Cardiac muscle cell (in vitro differentiated cells and primary cell): ENCODE measurements around the gene FUT3. TPM values are rescaled to one million over a fixed set of nuclear protein-coding genes. Genes with fewer than 3 reads are reported as not detected.

Source experiments
- DNase-seq, 2 donors: peaks; one replicate each; pipeline versions ENCODE4 v3.0.0 to v3.0.0-alpha.2; 2010 to 2017; ENCODE audit warnings: low read depth in 1 of 2, low spot score in 1 of 2
- H3K27ac ChIP-seq: fragments of 200-600 bp; sonication (generic); 2 replicates; pipeline ENCODE4 v1.5.1; 2016
- H3K27me3 ChIP-seq: fragments of 200-600 bp; sonication (generic); 2 replicates; pipeline ENCODE4 v1.6.0; 2016; ENCODE audit warnings: control low read depth
- H3K36me3 ChIP-seq: fragments of 200-600 bp; sonication (generic); 2 replicates; pipeline ENCODE4 v1.5.1; 2016; ENCODE audit warnings: control low read depth
- H3K4me1 ChIP-seq: fragments of 200-600 bp; sonication (generic); 2 replicates; pipeline ENCODE4 v1.8.1; 2017; ENCODE audit warnings: low read depth, mild to moderate bottlenecking, mixed run types
- H3K4me3 ChIP-seq: fragments of 200-600 bp; sonication (generic); 2 replicates; pipeline ENCODE4 v1.5.1; 2016; ENCODE audit warnings: mild to moderate bottlenecking
- H3K9me3 ChIP-seq: fragments of 200-600 bp; sonication (generic); 2 replicates; pipeline ENCODE4 v1.5.1; 2017; ENCODE audit warnings: low read depth, mild to moderate bottlenecking, control low read depth
- polyA plus RNA-seq: library from polyadenylated mRNA; unstranded; fragments of >200 nt; fragmentation: Nextera tagmentation; extraction: Ambion mirVana; gene quantifications from 2 replicates; pipeline ENCODE4 v1.2.1, GENCODE V29; 2016
- total RNA-seq: library from RNA; depleted of rRNA; stranded (reverse); fragments of >200 nt; gene quantifications from 2 replicates; pipeline ENCODE4 v1.2.3, GENCODE V29; 2016
- TF ChIP-seq, protein P1 (sequence below): IDR thresholded peaks from 2 replicates; pipeline ENCODE4 v1.5.1; 2012; ENCODE audit warnings: low read depth, mild to moderate bottlenecking, low read length

FUT3 gene
- total and polyA plus RNA-seq, 2 experiments from 2014 or later, result 3.8 TPM; not detected in 1

DNA sequence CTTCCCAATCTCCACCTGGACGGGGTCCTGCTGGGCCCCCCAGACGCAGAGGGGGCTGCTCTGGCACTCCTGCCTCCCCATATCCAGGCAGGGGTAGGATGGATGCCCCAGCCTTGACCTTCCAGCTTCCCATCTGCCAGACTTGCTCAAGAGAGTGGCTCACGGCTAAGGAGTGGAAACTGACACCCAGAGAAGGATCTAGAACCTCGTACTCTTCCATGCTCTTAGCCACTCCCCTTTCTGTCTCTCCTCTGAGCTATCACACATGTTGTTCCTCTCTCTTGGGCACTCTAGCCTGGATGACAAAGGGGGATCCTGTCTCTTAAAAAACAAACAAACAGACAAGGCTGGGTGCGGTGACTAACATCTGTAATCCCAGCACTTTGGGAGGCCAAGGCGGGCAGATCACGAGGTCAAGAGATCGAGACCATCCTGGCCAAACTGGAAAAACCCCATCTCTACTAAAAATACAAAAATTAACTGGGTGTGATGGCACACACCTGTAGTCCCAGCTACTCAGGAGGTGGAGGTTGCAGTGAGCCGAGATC lies 31.2 kb upstream of the FUT3 start:
- peaks cover 8% of the 10 kb centered on the region for H3K4me1 ChIP-seq
- no peaks in the 10 kb centered on the region for H3K27me3 ChIP-seq
- TF ChIP-seq, protein P1, sequence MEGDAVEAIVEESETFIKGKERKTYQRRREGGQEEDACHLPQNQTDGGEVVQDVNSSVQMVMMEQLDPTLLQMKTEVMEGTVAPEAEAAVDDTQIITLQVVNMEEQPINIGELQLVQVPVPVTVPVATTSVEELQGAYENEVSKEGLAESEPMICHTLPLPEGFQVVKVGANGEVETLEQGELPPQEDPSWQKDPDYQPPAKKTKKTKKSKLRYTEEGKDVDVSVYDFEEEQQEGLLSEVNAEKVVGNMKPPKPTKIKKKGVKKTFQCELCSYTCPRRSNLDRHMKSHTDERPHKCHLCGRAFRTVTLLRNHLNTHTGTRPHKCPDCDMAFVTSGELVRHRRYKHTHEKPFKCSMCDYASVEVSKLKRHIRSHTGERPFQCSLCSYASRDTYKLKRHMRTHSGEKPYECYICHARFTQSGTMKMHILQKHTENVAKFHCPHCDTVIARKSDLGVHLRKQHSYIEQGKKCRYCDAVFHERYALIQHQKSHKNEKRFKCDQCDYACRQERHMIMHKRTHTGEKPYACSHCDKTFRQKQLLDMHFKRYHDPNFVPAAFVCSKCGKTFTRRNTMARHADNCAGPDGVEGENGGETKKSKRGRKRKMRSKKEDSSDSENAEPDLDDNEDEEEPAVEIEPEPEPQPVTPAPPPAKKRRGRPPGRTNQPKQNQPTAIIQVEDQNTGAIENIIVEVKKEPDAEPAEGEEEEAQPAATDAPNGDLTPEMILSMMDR, result no peak
- H3K4me3 ChIP-seq, result no peak overlapping the region
- H3K27ac ChIP-seq, result peak overlapping the region; percentile 78
- H3K9me3 ChIP-seq, result no peaks in the 10 kb centered on the region
- H3K36me3 ChIP-seq, result no peaks in the 10 kb centered on the region
- DNase-seq, result no peak

DNA sequence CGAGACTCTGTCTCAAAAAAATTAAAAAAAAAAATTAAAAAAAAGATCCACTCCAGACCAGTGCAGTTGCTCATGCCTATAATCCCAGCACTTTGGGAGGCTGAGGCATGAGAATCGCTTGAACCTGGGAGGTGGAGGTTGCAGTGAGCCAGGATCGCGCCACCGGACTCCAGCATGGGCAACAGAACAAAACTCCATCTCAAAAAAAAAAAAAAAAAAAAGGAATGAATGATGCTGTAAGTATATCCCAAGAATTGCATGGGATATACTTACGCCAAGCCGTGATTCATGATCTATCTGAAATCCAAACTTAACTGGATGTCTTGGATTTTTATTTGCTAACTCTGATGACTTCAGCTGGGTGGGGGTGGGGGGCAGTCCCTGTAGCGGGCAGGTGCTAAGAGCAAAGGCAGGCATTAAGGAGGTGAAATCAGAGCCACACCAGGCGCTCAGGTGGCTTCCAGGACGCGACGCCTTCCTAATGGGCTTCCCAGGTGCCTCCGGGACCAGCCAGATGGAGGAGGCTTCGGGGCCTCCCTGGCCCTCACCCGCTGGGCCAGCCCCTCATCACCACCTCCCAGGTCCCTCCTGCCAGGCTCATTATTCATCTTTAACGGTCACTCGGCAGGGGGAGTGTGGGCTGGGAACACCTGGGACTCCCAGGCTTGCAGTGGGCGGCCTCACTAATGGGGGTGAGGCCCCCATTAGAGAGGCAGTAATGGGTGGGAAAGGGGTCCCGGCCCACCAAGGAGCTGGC lies 30.5 kb upstream of the FUT3 start:
- TF ChIP-seq, protein P1, result no peak
- Histone ChIP-seq H3K4me3 (no peak overlapping the region), H3K9me3 (no peaks in the 10 kb centered on the region), H3K36me3 (no peaks in the 10 kb centered on the region), H3K4me1 (peaks cover 9% of the 10 kb centered on the region), H3K27me3 (no peaks in the 10 kb centered on the region), H3K27ac (peak overlapping the region; percentile 78)
- no peak for DNase-seq

DNA sequence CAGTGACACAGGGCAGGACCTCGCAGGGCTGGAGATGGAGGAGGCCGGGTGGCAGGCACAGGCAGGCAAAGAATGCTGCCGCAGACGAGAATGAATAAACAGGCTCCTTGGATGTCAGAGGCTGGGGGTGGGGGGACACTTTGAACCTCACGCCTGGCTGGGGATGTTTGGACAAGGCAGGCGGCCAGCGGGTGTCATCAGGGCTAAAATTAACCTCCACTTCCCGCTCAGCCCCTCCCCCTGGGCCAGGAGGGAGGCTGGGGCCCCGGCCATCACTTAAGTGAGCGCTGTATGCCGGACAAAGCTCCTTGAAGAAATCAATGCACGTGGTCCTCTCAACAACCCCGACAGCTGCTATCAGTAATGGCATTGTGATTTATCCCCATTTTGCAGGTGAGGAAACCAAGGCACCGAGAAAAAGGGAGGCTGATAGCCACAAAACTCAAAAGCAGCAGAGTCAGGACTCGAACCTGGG lies 29.4 kb upstream of the FUT3 start:
- no peaks in the 10 kb centered on the region for H3K27me3 ChIP-seq
- peaks cover 13% of the 10 kb centered on the region for H3K4me1 ChIP-seq
- DNase-seq, result peak; percentile 91 to 92
- no peaks in the 10 kb centered on the region for H3K36me3 ChIP-seq
- H3K27ac ChIP-seq, result peak overlapping the region; percentile 82
- no peaks in the 10 kb centered on the region for H3K9me3 ChIP-seq
- TF ChIP-seq, protein P1, result no peak
- no peak overlapping the region for H3K4me3 ChIP-seq

DNA sequence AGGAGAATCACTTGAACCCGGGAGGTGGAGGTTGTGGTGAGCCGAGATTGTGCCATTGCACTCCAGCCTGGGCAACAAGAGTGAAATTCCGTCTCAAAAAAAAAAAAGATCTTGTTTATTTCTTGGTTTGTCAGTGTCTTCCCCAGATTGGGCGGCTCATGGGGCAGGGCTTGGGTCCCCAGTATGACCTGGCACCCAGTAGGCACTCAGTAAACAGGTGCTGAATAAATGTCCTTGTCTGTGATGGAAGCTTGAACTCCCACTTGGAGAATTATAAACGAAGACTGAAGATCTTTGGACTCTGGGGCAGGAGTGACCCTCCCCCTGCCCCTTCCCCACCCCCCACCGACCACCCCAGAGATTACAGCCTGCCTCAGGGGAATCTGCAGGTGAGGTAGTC lies 28.9 kb upstream of the FUT3 start:
- Histone ChIP-seq H3K27ac (peak overlapping the region; percentile 82), H3K4me1 (peaks cover 13% of the 10 kb centered on the region), H3K36me3 (no peaks in the 10 kb centered on the region), H3K9me3 (no peaks in the 10 kb centered on the region), H3K4me3 (no peak overlapping the region), H3K27me3 (no peaks in the 10 kb centered on the region)
- DNase-seq, result no peak
- TF ChIP-seq, protein P1, result no peak

DNA sequence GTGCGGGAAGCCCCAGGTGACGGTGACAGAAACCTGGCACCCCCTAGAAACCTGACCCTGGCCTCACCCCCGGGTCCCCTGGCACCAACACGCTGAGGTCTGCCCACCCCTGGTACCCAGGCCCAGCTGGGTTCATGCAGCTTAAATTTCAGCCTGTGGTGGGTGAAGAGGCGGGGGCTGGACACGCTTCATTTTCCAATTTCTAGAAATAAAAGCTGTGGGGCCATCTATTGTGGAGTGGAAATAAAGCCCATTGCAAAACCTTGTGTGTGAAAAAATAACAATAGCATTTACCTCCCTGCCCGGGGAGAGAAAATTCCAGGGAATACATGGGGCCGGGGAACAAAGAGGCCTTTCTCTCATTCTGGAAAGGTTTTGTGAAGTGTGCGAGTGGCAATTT lies 26.6 kb upstream of the FUT3 start:
- Histone ChIP-seq H3K4me1 (peaks cover 13% of the 10 kb centered on the region), H3K27me3 (no peaks in the 10 kb centered on the region), H3K27ac (no peak overlapping the region), H3K36me3 (no peaks in the 10 kb centered on the region), H3K9me3 (no peaks in the 10 kb centered on the region), H3K4me3 (no peak overlapping the region)
- TF ChIP-seq, protein P1, result no peak
- DNase-seq, result no peak
